Measurements from ENCODE around the gene ZNHIT2. TPM values are rescaled to one million over a fixed set of nuclear protein-coding genes. Genes with fewer than 3 reads are reported as not detected.

Gene ZNHIT2
- total RNA-seq, 2 donors from 2014 or later, result 18.7 to 33.9 TPM

GRCh38 chr11:65160643-65161042 lies 43.1 kb upstream of the ZNHIT2 start:
- Histone ChIP-seq H3K4me1 (peaks cover 4% of the 10 kb centered on the region), H3K4me3 (no peak overlapping the region), H3K27me3 (no peaks in the 10 kb centered on the region), H3K27ac (no peak overlapping the region), H3K9me3 (no peaks in the 10 kb centered on the region), H3K36me3 (replicated peaks in 1 of 2; ENCODE audit: insufficient read depth in 1 of 2, low read depth in 2 of 2) (no peaks in the 10 kb centered on the region)
- TF ChIP-seq CTCF (IDR thresholded peaks at IDR 0.05), result no peak
- TF ChIP-seq POLR2A (IDR thresholded peaks at IDR 0.05), result no peak
- intact Hi-C loops (cut with DNase I), result no loop called here
- 67 to 68% methylated on average over 3 of the region's 3 CpGs for WGBS, 2 donors
- DNase-seq (no peak), ATAC-seq (no peak)

- no peak overlapping the region for H3K4me3 ChIP-seq
- intact Hi-C loops (cut with DNase I), result no loop called here
- no peak for TF ChIP-seq POLR2A (IDR thresholded peaks at IDR 0.05)
- no peak for TF ChIP-seq CTCF (IDR thresholded peaks at IDR 0.05)
- no peak overlapping the region for H3K27ac ChIP-seq
- 58 to 65% methylated on average over 5 of the region's 5 CpGs for WGBS, 2 donors
- no peaks in the 10 kb centered on the region for H3K36me3 ChIP-seq (replicated peaks in 1 of 2; ENCODE audit: insufficient read depth in 1 of 2, low read depth in 2 of 2)
- no peaks in the 10 kb centered on the region for H3K4me1 ChIP-seq
- no peak for DNase-seq
- no peaks in the 10 kb centered on the region for H3K27me3 ChIP-seq
- H3K9me3 ChIP-seq, result no peaks in the 10 kb centered on the region
- ATAC-seq, result no peak
These were observed 41.5 kb upstream of the ZNHIT2 start for GRCh38 chr11:65159012-65159411.

GRCh38 chr11:65157336-65157735 lies 39.8 kb upstream of the ZNHIT2 start:
- no peak overlapping the region for H3K4me3 ChIP-seq
- H3K27ac ChIP-seq, result no peak overlapping the region
- H3K9me3 ChIP-seq, result no peaks in the 10 kb centered on the region
- TF ChIP-seq CTCF (IDR thresholded peaks at IDR 0.05), result no peak
- TF ChIP-seq POLR2A (IDR thresholded peaks at IDR 0.05), result no peak
- no peak for ATAC-seq
- intact Hi-C loops (cut with DNase I), result no loop called here
- no peaks in the 10 kb centered on the region for H3K27me3 ChIP-seq
- 74 to 76% methylated on average over 3 of the region's 3 CpGs for WGBS, 2 donors
- DNase-seq, result no peak
- H3K36me3 ChIP-seq (replicated peaks in 1 of 2; ENCODE audit: insufficient read depth in 1 of 2, low read depth in 2 of 2), result no peaks in the 10 kb centered on the region
- no peaks in the 10 kb centered on the region for H3K4me1 ChIP-seq

GRCh38 chr11:65156926-65157325 lies 39.4 kb upstream of the ZNHIT2 start:
- Histone ChIP-seq H3K4me1 (no peaks in the 10 kb centered on the region), H3K9me3 (no peaks in the 10 kb centered on the region), H3K27ac (no peak overlapping the region), H3K4me3 (no peak overlapping the region), H3K27me3 (no peaks in the 10 kb centered on the region), H3K36me3 (replicated peaks in 1 of 2; ENCODE audit: insufficient read depth in 1 of 2, low read depth in 2 of 2) (no peaks in the 10 kb centered on the region)
- no peak for TF ChIP-seq CTCF (IDR thresholded peaks at IDR 0.05)
- no peak for TF ChIP-seq POLR2A (IDR thresholded peaks at IDR 0.05)
- intact Hi-C loops (cut with DNase I), result no loop called here
- WGBS, 2 donors, result 89 to 95% methylated on average over 3 of the region's 3 CpGs
- no peak for DNase-seq
- ATAC-seq, result no peak

- no peaks in the 10 kb centered on the region for H3K9me3 ChIP-seq
- ATAC-seq (no peak), DNase-seq (no peak)
- no peak overlapping the region for H3K27ac ChIP-seq
- intact Hi-C loops (cut with DNase I), result no loop called here
- no peaks in the 10 kb centered on the region for H3K36me3 ChIP-seq (replicated peaks in 1 of 2; ENCODE audit: insufficient read depth in 1 of 2, low read depth in 2 of 2)
- H3K27me3 ChIP-seq, result no peaks in the 10 kb centered on the region
- H3K4me3 ChIP-seq, result no peak overlapping the region
- WGBS, 2 donors, result 92 to 98% methylated on average over 3 of the region's 3 CpGs
- TF ChIP-seq CTCF (IDR thresholded peaks at IDR 0.05) (no peak), POLR2A (IDR thresholded peaks at IDR 0.05) (no peak)
- H3K4me1 ChIP-seq, result peaks cover 3% of the 10 kb centered on the region
These were observed 38.8 kb upstream of the ZNHIT2 start for GRCh38 chr11:65156256-65156655.
